AG09319 (cell line): ENCODE measurements around the gene PTRH1.

Experiments used
- DNase-seq: peaks from one replicate; pipeline ENCODE4 v3.0.0-alpha.2; 2010; ENCODE audit warnings: low read depth; ENCODE audit errors: extremely low read depth
- CTCF ChIP-seq: IDR thresholded peaks from 2 replicates; pipeline ENCODE4 v1.5.1; 2011; ENCODE audit warnings: low read depth, mild to moderate bottlenecking, inconsistent platforms, low read length, moderate library complexity

The PTRH1 gene

GRCh38 chr9:127723013-127723412, 7.5 kb upstream of the PTRH1 start:
- DNase-seq: no peak

GRCh38 chr9:127722055-127722745, 6.7 kb upstream of the PTRH1 start:
- no peak for DNase-seq
- TF ChIP-seq CTCF: no peak

More at GRCh38 chr9:127723013-127723412, 7.5 kb upstream of the PTRH1 start:
- no peak for TF ChIP-seq CTCF

- no peak for TF ChIP-seq CTCF
- DNase-seq: no peak
Measured at GRCh38 chr9:127721391-127721821, 5.9 kb upstream of the PTRH1 start.

GRCh38 chr9:127720865-127721227, 5.4 kb upstream of the PTRH1 start:
- no peak for DNase-seq
- no peak for TF ChIP-seq CTCF

- no peak for DNase-seq
- TF ChIP-seq CTCF: no peak
Measured at GRCh38 chr9:127720031-127720864, 4.8 kb upstream of the PTRH1 start.

- TF ChIP-seq CTCF: no peak
- DNase-seq: no peak
Measured at GRCh38 chr9:127717766-127718165, 2.3 kb upstream of the PTRH1 start.

- DNase-seq: no peak
- no peak for TF ChIP-seq CTCF
Measured at GRCh38 chr9:127716412-127716811, 949 bp upstream of the PTRH1 start.
